T1000 (cell line): ENCODE measurements around the gene HORMAD2.
A peak's percentile ranks its signal among the peaks of the same experiment; 100 is the strongest.
"Not testable (repeated sequence)": the region's sequence is repeated elsewhere in the genome, so short reads cannot be mapped to it uniquely, and the experiment has no call there.

Experiments used
- DNase-seq: peaks from one replicate; lab custom pipeline; 2025; ENCODE audit warnings: mixed read lengths; lab: John Stamatoyannopoulos, UW

The HORMAD2 gene

GRCh38 chr22:30210235-30210909 is 130.1 kb downstream of the HORMAD2 start:
- DNase-seq, result peak; percentile 76

GRCh38 chr22:30211124-30211820 is 131.0 kb downstream of the HORMAD2 start:
- DNase-seq, result no peak

GRCh38 chr22:30212363-30212995 is 132.2 kb downstream of the HORMAD2 start:
- DNase-seq, result peak; percentile 62

DNA sequence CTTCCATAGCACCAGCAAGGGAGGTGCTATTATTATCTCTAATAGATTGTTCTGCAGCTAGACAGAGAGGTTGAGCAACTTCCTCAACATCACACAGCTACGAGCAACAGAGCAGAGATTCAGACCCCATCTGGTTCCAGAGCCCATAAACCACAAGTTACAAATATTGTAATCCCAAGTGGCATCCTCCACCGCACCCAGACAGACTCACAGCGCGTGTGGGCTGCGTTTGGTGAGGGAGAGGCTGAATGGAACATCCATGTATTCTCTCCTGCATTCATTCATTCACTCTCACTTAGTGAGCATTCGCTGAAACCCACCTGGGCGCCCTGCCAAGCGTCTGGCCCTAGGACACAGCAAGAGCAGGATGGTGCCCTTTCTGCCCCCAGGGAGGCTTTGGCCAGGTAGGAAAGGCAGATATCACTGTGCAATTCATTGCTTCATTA is 132.8 kb downstream of the HORMAD2 start:
- no peak for DNase-seq

DNA sequence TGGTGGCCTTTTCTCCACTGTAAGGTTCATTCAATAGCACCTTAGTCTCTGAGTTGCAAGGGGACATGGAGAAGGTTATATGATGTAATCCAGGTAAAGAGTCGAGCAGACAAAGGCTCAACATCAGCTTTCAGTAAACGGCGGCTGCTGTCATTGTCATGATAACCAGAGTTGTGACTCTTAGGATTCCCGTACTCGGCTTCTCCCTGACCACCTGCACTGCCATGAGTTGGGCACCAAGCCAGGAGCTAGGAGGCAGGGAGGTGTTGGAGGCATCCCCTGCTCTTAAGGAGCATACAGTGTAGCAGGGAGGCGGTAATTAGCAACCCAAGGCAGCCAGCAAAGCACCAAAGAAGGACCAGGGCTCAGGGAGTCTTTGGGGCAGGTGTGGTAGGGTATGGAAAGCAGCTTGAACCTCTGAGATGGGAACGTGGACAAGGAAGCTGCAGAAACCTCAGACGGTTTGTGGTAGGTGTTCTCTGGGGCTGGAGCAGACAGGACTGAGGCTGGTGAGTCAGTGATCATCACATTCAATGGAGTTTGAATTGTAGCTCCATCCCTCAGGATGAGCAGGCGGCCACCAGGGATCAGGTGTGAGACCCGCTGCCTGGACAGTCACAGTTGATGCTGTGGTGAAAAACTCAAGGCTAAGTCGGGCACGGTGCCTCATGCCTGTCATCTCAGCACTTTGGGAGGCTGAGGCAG is 134.6 kb downstream of the HORMAD2 start:
- no peak for DNase-seq

DNA sequence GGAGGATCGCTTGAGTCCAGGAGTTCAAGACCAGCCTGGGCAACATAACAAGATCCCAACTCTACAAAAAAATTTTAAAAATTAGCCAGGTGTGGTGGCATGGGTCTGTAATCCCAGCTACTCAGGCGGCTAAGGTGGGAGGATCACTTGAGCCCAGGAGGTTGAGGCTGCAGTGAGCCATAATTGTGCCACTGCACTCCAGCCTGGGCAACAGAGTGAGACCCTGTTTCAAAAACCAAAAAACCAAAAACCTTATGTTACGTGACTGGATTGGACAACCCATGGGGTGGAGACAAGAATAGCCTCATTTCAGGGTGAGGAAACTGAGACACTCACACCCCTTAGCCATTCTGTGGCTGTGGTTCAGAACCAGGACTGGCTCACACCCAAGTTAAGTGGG is 136.0 kb downstream of the HORMAD2 start:
- not testable (repeated sequence) for DNase-seq

DNA sequence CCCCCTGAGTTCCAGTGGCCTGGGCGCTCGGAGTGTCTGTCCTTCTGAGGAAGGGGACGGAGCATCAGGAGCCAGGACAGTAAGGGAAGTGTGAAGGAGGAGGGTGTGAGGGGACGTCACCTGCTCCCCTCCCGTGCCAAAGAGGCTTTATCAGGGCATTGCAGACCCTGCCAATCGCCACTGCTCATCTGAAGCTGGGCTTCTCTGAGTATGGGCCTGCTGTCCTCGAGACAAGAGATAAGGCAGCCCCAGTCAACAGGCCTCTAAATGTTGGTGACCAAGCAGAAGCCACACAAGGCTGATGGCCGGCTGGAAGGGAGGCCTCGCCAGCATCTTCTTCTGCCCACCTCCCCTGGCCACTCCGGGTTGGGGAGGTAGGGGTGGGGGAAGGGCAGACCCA is 136.4 kb downstream of the HORMAD2 start:
- DNase-seq, result no peak

GRCh38 chr22:30217698-30218560 is 137.7 kb downstream of the HORMAD2 start:
- DNase-seq, result no peak

- no peak for DNase-seq
These were observed 138.9 kb downstream of the HORMAD2 start for GRCh38 chr22:30219049-30219654.

DNA sequence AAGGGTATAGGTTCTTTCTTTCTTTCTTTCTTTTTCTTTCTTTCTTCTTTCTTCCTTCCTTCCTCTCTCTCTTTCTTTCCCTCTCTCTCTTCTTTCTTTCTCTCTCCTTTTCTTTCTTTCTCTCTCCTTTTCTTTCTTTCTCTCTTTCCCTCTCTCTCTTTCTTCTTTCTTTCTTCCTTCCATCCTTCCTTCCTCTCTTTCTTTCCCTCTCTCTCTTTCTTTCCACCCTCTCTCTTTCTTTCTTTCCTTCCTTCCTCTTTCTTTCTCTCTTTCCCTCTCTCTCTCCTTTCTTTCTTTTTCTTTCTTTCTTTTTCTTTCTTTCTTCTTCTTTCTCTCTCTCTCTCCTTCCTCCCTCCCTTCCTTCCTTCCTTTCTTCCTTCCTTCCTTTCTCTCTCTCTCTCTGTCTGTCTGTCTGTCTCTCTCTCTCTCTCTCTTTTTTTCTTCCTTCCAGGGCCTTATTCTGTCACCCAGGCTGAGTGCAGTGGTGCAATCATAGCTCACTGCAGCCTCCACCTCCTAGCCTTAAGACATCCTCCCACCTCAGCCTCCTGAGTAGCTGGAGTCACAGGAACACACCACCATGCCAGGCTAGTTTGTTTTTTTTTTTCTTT is 139.5 kb downstream of the HORMAD2 start:
- no peak for DNase-seq

GRCh38 chr22:30220338-30221012 is 140.2 kb downstream of the HORMAD2 start:
- DNase-seq, result no peak

GRCh38 chr22:30221121-30221992 is 141.1 kb downstream of the HORMAD2 start:
- DNase-seq, result no peak

GRCh38 chr22:30222321-30222720 is 142.1 kb downstream of the HORMAD2 start:
- DNase-seq, result no peak

DNA sequence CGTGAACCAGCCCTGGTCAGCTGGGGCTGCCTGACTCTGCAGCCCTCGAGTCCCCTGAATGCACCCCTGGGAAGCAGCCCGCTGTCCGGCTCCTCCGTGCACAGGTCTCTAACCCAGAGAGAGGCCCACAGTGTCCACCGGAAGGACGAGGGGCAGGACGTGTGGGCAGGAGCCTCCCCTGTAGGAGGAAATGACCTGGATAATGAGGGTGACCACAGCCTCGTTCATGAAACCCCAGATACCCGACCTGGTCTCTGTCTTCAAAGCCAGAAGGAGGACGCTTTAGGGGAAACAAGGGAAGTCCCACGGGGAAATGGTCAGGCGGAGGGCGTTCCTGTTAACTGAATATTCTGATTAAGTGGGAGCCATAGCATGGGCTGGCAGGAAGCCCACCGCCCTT is 143.0 kb downstream of the HORMAD2 start:
- no peak for DNase-seq

GRCh38 chr22:30224161-30224857 is 144.0 kb downstream of the HORMAD2 start:
- DNase-seq, result peak; percentile 47

GRCh38 chr22:30225220-30225927 is 145.1 kb downstream of the HORMAD2 start:
- no peak for DNase-seq

GRCh38 chr22:30226192-30226832 is 146.0 kb downstream of the HORMAD2 start:
- peak; percentile 25 for DNase-seq
